ENCODE results near the gene TMC3.

DNA sequence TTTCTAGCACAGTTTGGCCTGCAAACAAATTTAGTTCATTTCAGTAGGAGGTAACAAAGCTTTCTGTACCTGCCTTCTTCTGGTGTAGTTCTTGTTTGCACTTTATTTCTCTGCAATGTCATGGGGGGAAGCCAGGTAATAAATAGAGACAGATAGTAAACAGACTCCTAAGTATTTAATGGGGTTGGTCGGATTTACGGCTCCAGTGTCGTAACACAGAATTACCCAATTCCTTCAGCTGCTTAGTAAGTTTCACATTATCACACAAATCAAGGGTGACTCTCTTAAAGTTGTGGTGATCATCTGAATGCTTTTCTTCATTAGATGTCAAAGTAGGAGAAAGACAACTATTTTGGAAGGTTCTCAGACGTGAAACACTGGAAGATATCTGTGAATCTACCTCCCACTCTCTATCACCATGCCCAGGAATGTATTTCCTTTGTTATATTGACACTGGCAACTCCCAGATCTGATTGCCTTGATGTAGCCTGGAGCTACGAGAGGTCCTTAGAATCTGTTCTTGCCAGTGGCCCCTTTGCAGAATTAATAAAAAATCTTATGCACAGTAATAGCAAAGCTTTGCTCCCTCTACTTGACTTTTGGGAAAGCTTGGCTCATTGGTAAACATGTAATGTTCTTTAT is 25.0 kb upstream of the TMC3 start:
- TF ChIP-seq POLR2A (IDR thresholded peaks at IDR 0.05; ENCODE audit: low read depth, low read length) (no peak), POLR2AphosphoS5 (IDR thresholded peaks at IDR 0.05; ENCODE audit: low read depth, low read length) (no peak)
